ENCODE measurements around the gene ADORA2B. TPM values are rescaled to one million over a fixed set of nuclear protein-coding genes. Genes with fewer than 3 reads are reported as not detected.
"Not testable (repeated sequence)": the region's sequence is repeated elsewhere in the genome, so short reads cannot be mapped to it uniquely, and the experiment has no call there.

ADORA2B gene
- total and polyA plus RNA-seq, 2 donors, result 1.1 to 1.2 TPM

- Histone ChIP-seq H3K27me3 (ENCODE audit: control insufficient read depth in 2 of 2, insufficient read depth in 1 of 2, low read length in 1 of 2) (peaks cover 0 to under 1% of the 10 kb centered on the region in 2 donors), H3K9me3 (ENCODE audit: control insufficient read depth in 2 of 2, insufficient read depth in 1 of 2, low read length in 1 of 2) (no peaks in the 10 kb centered on the region), H3K36me3 (ENCODE audit: control insufficient read depth in 2 of 2, insufficient read depth in 2 of 2, low read length in 1 of 2) (no peaks in the 10 kb centered on the region), H3K4me3 (ENCODE audit: low read length in 2 of 2) (no peak overlapping the region), H3K4me1 (ENCODE audit: control insufficient read depth in 2 of 2, insufficient read depth in 2 of 2, low read length in 2 of 2) (no peaks in the 10 kb centered on the region), H3K27ac (ENCODE audit: low read depth in 1 of 2, low read length in 1 of 2) (no peak overlapping the region)
- DNase-seq (ENCODE audit: low read depth in 6 of 9, low spot score in 9 of 9), result no peak
- 99% methylated on average over 5 of the region's 5 CpGs for WGBS
Observed at GRCh38 chr17:15910791-15911190, 34.1 kb upstream of the ADORA2B start.

DNA sequence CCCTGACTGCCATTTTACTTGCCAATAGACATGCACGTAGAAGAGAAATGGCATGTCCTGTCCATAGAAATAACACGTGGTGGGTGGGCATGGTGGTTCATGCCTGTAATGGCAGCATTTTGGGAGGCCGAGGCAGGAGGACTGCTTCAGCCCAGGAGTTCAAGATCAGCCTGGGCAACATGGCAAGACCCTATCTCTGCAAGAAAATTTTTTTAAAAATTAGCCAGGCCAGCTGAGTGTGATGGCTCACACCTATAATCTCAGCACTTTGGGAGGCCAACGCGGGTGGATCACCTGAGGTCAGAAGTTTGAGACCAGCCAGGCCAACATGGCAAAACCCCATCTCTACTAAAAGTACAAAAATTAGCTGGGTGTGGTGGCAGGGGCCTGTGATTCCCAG is 33.2 kb upstream of the ADORA2B start:
- H3K36me3 ChIP-seq (ENCODE audit: control insufficient read depth in 2 of 2, insufficient read depth in 2 of 2, low read length in 1 of 2); H3K27me3 ChIP-seq (ENCODE audit: control insufficient read depth in 2 of 2, insufficient read depth in 1 of 2, low read length in 1 of 2); H3K4me3 ChIP-seq (ENCODE audit: low read length in 2 of 2); DNase-seq (ENCODE audit: low read depth in 6 of 9, low spot score in 9 of 9); H3K9me3 ChIP-seq (ENCODE audit: control insufficient read depth in 2 of 2, insufficient read depth in 1 of 2, low read length in 1 of 2); H3K4me1 ChIP-seq (ENCODE audit: control insufficient read depth in 2 of 2, insufficient read depth in 2 of 2, low read length in 2 of 2); H3K27ac ChIP-seq (ENCODE audit: low read depth in 1 of 2, low read length in 1 of 2): not testable (repeated sequence)
- 98% methylated on average over 5 of the region's 5 CpGs for WGBS

DNA sequence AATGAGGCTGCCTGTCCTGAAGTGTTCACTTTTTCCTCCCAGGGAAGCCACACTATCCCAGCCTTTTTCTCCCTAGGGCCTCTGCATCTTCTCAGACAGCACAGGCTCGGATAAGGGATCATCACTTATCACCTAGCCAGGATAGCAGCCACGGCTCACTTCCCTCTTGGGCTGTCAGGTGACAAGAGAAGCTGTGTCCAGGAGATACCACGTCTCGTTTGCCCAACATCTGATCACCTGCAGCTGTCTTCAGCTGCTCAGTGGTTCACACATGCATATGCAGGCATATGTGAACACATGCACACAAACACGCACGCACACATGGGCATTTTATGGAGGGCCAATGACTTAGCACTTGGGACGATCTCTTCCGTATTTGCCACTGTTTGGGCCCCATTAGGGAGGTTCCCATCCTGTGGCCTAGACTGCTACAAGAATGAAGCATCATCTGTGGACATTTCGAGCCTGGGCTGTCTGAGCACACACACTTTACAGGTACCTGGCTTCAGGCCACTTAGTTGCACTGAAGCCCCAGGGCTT is 32.4 kb upstream of the ADORA2B start:
- no peak for DNase-seq (ENCODE audit: low read depth in 6 of 9, low spot score in 9 of 9)
- H3K4me3 ChIP-seq (ENCODE audit: low read length in 2 of 2), result no peak overlapping the region
- WGBS, result 95% methylated on average over 9 of the region's 9 CpGs
- H3K27me3 ChIP-seq (ENCODE audit: control insufficient read depth in 2 of 2, insufficient read depth in 1 of 2, low read length in 1 of 2), result peaks cover 6 to 17% of the 10 kb centered on the region in 2 donors
- no peaks in the 10 kb centered on the region for H3K4me1 ChIP-seq (ENCODE audit: control insufficient read depth in 2 of 2, insufficient read depth in 2 of 2, low read length in 2 of 2)
- no peaks in the 10 kb centered on the region for H3K36me3 ChIP-seq (ENCODE audit: control insufficient read depth in 2 of 2, insufficient read depth in 2 of 2, low read length in 1 of 2)
- H3K9me3 ChIP-seq (ENCODE audit: control insufficient read depth in 2 of 2, insufficient read depth in 1 of 2, low read length in 1 of 2), result no peaks in the 10 kb centered on the region
- H3K27ac ChIP-seq (ENCODE audit: low read depth in 1 of 2, low read length in 1 of 2), result no peak overlapping the region

DNA sequence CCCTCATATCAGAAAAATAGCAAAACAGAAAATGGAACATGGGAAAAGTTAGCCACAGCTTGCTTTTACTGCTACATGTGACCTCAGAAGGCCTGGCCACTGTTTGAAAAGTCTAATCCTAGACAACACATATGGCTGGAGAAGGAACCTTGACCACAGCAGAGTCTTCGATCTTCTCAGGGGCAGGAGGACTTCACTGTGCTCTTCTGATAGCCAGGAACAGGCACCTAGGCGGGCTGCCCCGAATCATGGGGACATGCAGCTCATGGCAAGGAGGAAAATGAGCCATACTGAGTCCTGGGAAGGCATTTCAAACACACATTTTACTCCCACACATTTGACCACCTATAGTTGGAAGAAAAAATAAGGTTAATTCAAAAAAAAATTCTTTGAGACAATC is 31.1 kb upstream of the ADORA2B start:
- no peak overlapping the region for H3K4me3 ChIP-seq (ENCODE audit: low read length in 2 of 2)
- no peaks in the 10 kb centered on the region for H3K4me1 ChIP-seq (ENCODE audit: control insufficient read depth in 2 of 2, insufficient read depth in 2 of 2, low read length in 2 of 2)
- H3K27ac ChIP-seq (ENCODE audit: low read depth in 1 of 2, low read length in 1 of 2), result no peak overlapping the region
- no peaks in the 10 kb centered on the region for H3K36me3 ChIP-seq (ENCODE audit: control insufficient read depth in 2 of 2, insufficient read depth in 2 of 2, low read length in 1 of 2)
- peaks cover 10 to 30% of the 10 kb centered on the region in 2 donors for H3K27me3 ChIP-seq (ENCODE audit: control insufficient read depth in 2 of 2, insufficient read depth in 1 of 2, low read length in 1 of 2)
- no peak for DNase-seq (ENCODE audit: low read depth in 6 of 9, low spot score in 9 of 9)
- 97% methylated on average over 3 of the region's 3 CpGs for WGBS
- H3K9me3 ChIP-seq (ENCODE audit: control insufficient read depth in 2 of 2, insufficient read depth in 1 of 2, low read length in 1 of 2), result no peaks in the 10 kb centered on the region

DNA sequence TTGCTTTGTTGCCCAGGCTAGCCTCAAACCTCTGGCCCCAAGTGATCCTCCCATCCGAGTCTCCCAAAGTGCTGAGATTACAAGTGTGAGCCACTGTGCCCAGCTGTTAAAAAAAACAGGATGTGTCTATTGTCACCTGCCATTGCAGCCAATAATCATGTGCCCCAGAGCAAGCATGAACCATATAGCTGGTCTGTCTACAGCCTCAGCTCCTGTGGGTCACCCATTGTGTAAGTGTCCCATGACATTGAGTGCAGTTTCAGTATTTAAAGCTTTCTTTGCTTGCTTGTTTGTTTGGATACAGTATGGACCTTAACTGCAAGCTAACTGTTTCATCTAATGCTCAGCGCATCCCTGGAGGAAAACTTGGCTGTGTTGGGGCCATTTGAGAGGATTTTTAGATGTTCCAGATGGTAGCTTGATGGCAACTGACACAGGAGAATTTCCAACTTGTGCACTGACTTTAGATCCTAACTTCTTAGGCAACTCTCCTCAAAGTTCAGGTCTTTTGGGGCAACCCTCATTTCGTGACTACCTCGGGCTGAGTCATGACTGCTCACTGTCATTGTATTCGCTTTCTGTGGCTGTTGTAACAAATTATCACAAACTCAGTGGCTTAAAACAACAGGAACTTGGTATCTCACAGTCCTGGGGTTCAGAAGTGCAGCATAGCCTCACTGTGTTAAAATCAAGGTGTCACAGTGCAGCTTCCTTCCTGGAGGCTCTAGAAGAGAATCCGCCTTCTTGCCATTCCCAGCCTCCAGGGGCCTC is 30.3 kb upstream of the ADORA2B start:
- H3K27ac ChIP-seq (ENCODE audit: low read depth in 1 of 2, low read length in 1 of 2), result no peak overlapping the region

DNA sequence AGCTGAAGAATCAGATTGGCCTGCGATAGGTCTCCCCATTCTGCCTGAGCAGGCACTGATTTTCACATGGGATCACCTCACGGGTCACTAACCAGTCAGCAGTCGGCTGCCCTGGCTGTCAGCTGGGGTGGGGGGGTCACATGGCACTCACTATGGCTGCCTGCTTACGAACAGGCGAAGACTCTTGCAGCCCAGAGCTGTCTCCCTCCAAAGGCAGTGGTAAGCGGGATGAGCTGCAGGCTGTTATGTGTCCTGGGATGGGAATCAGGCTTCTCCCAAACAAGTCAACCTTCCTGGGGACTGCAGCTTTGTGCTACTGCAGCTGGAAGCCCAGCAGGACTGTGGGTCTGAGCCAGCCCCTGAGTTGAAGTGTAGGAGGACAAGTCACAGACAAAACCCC is 29.0 kb upstream of the ADORA2B start:
- H3K27me3 ChIP-seq (ENCODE audit: control insufficient read depth in 2 of 2, insufficient read depth in 1 of 2, low read length in 1 of 2), result peaks cover 10 to 38% of the 10 kb centered on the region in 2 donors
- no peak overlapping the region for H3K4me3 ChIP-seq (ENCODE audit: low read length in 2 of 2)
- H3K27ac ChIP-seq (ENCODE audit: low read depth in 1 of 2, low read length in 1 of 2), result no peak overlapping the region
- WGBS, result 98% methylated on average over 6 of the region's 6 CpGs
- H3K4me1 ChIP-seq (ENCODE audit: control insufficient read depth in 2 of 2, insufficient read depth in 2 of 2, low read length in 2 of 2), result no peaks in the 10 kb centered on the region
- no peaks in the 10 kb centered on the region for H3K36me3 ChIP-seq (ENCODE audit: control insufficient read depth in 2 of 2, insufficient read depth in 2 of 2, low read length in 1 of 2)
- no peak for DNase-seq (ENCODE audit: low read depth in 6 of 9, low spot score in 9 of 9)
- no peaks in the 10 kb centered on the region for H3K9me3 ChIP-seq (ENCODE audit: control insufficient read depth in 2 of 2, insufficient read depth in 1 of 2, low read length in 1 of 2)

More for the DNA sequence above, 30.3 kb upstream of the ADORA2B start:
- Histone ChIP-seq H3K4me3 (ENCODE audit: low read length in 2 of 2) (no peak overlapping the region), H3K27me3 (ENCODE audit: control insufficient read depth in 2 of 2, insufficient read depth in 1 of 2, low read length in 1 of 2) (peaks cover 10 to 38% of the 10 kb centered on the region in 2 donors), H3K4me1 (ENCODE audit: control insufficient read depth in 2 of 2, insufficient read depth in 2 of 2, low read length in 2 of 2) (no peaks in the 10 kb centered on the region), H3K36me3 (ENCODE audit: control insufficient read depth in 2 of 2, insufficient read depth in 2 of 2, low read length in 1 of 2) (no peaks in the 10 kb centered on the region), H3K9me3 (ENCODE audit: control insufficient read depth in 2 of 2, insufficient read depth in 1 of 2, low read length in 1 of 2) (no peaks in the 10 kb centered on the region)
- no peak for DNase-seq (ENCODE audit: low read depth in 6 of 9, low spot score in 9 of 9)
- 98% methylated on average over 6 of the region's 6 CpGs for WGBS

- Histone ChIP-seq H3K27me3 (ENCODE audit: control insufficient read depth in 2 of 2, insufficient read depth in 1 of 2, low read length in 1 of 2) (peaks cover 10 to 38% of the 10 kb centered on the region in 2 donors), H3K4me1 (ENCODE audit: control insufficient read depth in 2 of 2, insufficient read depth in 2 of 2, low read length in 2 of 2) (no peaks in the 10 kb centered on the region), H3K9me3 (ENCODE audit: control insufficient read depth in 2 of 2, insufficient read depth in 1 of 2, low read length in 1 of 2) (no peaks in the 10 kb centered on the region), H3K27ac (ENCODE audit: low read depth in 1 of 2, low read length in 1 of 2) (no peak overlapping the region), H3K4me3 (ENCODE audit: low read length in 2 of 2) (no peak overlapping the region), H3K36me3 (ENCODE audit: control insufficient read depth in 2 of 2, insufficient read depth in 2 of 2, low read length in 1 of 2) (no peaks in the 10 kb centered on the region)
- 44% methylated on average over 20 of the region's 20 CpGs for WGBS
- DNase-seq (ENCODE audit: low read depth in 6 of 9, low spot score in 9 of 9), result no peak
Observed at GRCh38 chr17:15917021-15917437, 27.9 kb upstream of the ADORA2B start.

GRCh38 chr17:15917438-15918027 is 27.4 kb upstream of the ADORA2B start:
- Histone ChIP-seq H3K4me3 (ENCODE audit: low read length in 2 of 2) (no peak overlapping the region), H3K4me1 (ENCODE audit: control insufficient read depth in 2 of 2, insufficient read depth in 2 of 2, low read length in 2 of 2) (no peaks in the 10 kb centered on the region), H3K36me3 (ENCODE audit: control insufficient read depth in 2 of 2, insufficient read depth in 2 of 2, low read length in 1 of 2) (no peaks in the 10 kb centered on the region), H3K9me3 (ENCODE audit: control insufficient read depth in 2 of 2, insufficient read depth in 1 of 2, low read length in 1 of 2) (no peaks in the 10 kb centered on the region), H3K27me3 (ENCODE audit: control insufficient read depth in 2 of 2, insufficient read depth in 1 of 2, low read length in 1 of 2) (peaks cover 10 to 38% of the 10 kb centered on the region in 2 donors), H3K27ac (ENCODE audit: low read depth in 1 of 2, low read length in 1 of 2) (no peak overlapping the region)
- 26% methylated on average over 44 of the region's 44 CpGs for whole genome bisulfite sequencing
- no peak for DNase-seq (ENCODE audit: low read depth in 6 of 9, low spot score in 9 of 9)

DNA sequence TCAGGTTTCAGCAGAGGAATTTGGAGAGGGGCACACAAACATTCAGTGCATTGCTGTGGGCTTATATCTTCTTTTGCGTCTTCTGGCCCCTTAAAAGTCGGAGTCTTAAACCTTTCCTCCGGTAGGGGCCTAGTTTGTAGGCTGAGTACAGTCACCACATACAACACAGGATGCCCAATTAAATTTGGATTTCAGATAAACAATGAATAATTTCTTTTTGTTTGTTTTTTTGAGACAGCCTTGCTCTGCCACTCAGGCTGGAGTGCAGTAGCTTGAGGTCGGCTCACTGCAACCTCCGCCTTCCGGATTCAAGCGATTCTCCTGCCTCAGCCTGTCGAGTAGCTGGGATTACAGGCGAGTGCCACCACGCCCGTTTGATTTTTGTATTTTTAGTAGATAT is 26.7 kb upstream of the ADORA2B start:
- DNase-seq (ENCODE audit: low read depth in 6 of 9, low spot score in 9 of 9), result no peak
- H3K4me3 ChIP-seq (ENCODE audit: low read length in 2 of 2), result no peak overlapping the region
- H3K27me3 ChIP-seq (ENCODE audit: control insufficient read depth in 2 of 2, insufficient read depth in 1 of 2, low read length in 1 of 2), result peaks cover 10 to 38% of the 10 kb centered on the region in 2 donors
- no peaks in the 10 kb centered on the region for H3K36me3 ChIP-seq (ENCODE audit: control insufficient read depth in 2 of 2, insufficient read depth in 2 of 2, low read length in 1 of 2)
- H3K9me3 ChIP-seq (ENCODE audit: control insufficient read depth in 2 of 2, insufficient read depth in 1 of 2, low read length in 1 of 2), result no peaks in the 10 kb centered on the region
- no peaks in the 10 kb centered on the region for H3K4me1 ChIP-seq (ENCODE audit: control insufficient read depth in 2 of 2, insufficient read depth in 2 of 2, low read length in 2 of 2)
- WGBS, result 97% methylated on average over 11 of the region's 11 CpGs
- no peak overlapping the region for H3K27ac ChIP-seq (ENCODE audit: low read depth in 1 of 2, low read length in 1 of 2)
